ENCODE data around the gene RBMS1. TPM values are rescaled to one million over a fixed set of nuclear protein-coding genes. Genes with fewer than 3 reads are reported as not detected.

RBMS1 gene
- total and polyA plus RNA-seq, 2 of the 13 experiments (the other 11 are each of a cell fraction or from before 2014, with no cell fraction given) = 55.5 to 110 TPM

- TF ChIP-seq AKNA (CRISPR knock-in tag; IDR thresholded peaks at IDR 0.05; ENCODE audit: borderline replicate concordance) (no peak), ZNF101 (CRISPR knock-in tag; IDR thresholded peaks at IDR 0.05; ENCODE audit: borderline replicate concordance, low read depth) (0 out of 2 replicates have a peak, but pooled peaks have one; percentile 24), ZNF18 (CRISPR knock-in tag; IDR thresholded peaks at IDR 0.05; ENCODE audit: insufficient replicate concordance) (no peak), MYC (CRISPR knock-in tag; IDR thresholded peaks at IDR 0.05; ENCODE audit: borderline replicate concordance) (peak; percentile 94), TOE1 (CRISPR knock-in tag; IDR thresholded peaks at IDR 0.05) (no peak), SUZ12 (IDR thresholded peaks at IDR 0.05; ENCODE audit: low read depth, low read length) (no peak), MAFK (conservative IDR thresholded peaks at IDR 0.05 in 1 of 2, IDR thresholded peaks at IDR 0.05 in 1 of 2; ENCODE audit: low read length in 2 of 2) (0 out of 4 replicates have a peak, but pooled peaks have one; percentile 7 to 27), YEATS4 (CRISPR knock-in tag; IDR thresholded peaks at IDR 0.05; ENCODE audit: borderline replicate concordance) (peak; percentile 94), SMAD9 (CRISPR knock-in tag; IDR thresholded peaks at IDR 0.05) (no peak), ZNF180 (CRISPR knock-in tag; IDR thresholded peaks at IDR 0.05; ENCODE audit: borderline replicate concordance, low read depth) (no peak), REL (CRISPR knock-in tag; conservative IDR thresholded peaks at IDR 0.05) (peak; percentile 68; the same call in 1 of the 2 replicates), ZBED4 (CRISPR knock-in tag; IDR thresholded peaks at IDR 0.05; ENCODE audit: borderline replicate concordance) (no peak), ZNF253 (CRISPR knock-in tag; IDR thresholded peaks at IDR 0.05; ENCODE audit: borderline replicate concordance) (no peak), PAX8 (CRISPR knock-in tag; IDR thresholded peaks at IDR 0.05; ENCODE audit: borderline replicate concordance) (no peak), NFYB (CRISPR knock-in tag; IDR thresholded peaks at IDR 0.05) (no peak)
Measured at GRCh38 chr2:160492401-160493226, 993 bp downstream of the RBMS1 start (continued).

All from HepG2 (cell line).